DOHH2 (cell line): Measurements from ENCODE around the gene CIAO2B.

Experiments
- CTCF ChIP-seq: fragments of 200-600 bp; sonication (generic); IDR thresholded peaks from one replicate; pipeline ENCODE4 v1.5.1; 2014; ENCODE audit warnings: antibody characterized with exemption, mild to moderate bottlenecking, low read depth, low read length; ENCODE audit not compliant: poor library complexity, severe bottlenecking
- EZH2phosphoT487 ChIP-seq: fragments of 200-600 bp; sonication (generic); IDR thresholded peaks from 2 replicates; pipeline ENCODE4 v1.6.1; 2017; ENCODE audit warnings: borderline replicate concordance, mild to moderate bottlenecking, antibody characterized with exemption, low read length, moderate library complexity, mixed read lengths

DNA sequence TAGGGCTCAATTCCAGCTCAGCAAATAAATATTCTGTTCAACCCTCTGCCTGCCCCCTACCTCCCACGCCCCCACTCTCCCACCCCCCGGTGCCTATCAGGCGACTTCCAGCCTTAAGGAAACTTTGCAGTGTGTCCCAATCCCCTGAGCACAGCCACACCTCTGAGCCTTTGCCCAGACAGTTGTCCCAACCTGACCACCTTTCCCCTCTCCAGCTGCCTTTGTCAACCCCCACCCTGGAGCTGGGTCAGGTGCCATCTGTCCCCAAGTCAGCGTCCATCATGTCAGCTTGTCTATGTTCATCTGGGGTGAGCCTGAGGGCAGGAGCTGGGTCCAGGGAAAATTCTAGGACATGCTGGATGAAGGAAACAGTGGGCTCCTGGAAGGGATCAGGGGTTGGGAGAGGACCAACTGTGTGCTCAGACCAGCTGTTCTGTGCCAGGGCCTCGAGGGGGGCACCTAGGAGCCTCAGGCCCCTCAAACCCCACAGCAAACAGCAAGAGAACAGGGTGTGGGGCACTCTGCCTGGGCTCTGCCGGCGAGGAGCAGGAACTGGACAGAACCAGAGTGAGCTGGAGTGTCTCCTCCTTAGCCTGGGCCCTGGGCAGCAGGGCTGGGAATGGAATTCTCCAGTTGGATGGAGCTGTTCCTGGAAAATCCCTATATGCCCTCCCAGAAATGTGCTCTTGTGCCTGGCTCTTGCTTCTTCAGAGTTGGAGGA is 33.3 kb downstream of the CIAO2B start:
- no peak for TF ChIP-seq CTCF
- TF ChIP-seq EZH2phosphoT487, result no peak
